Measurements from ENCODE around the gene FRMD8.

GRCh38 chr11:65456418-65456817, 70.0 kb downstream of the FRMD8 start:
- TF ChIP-seq CTCF (IDR thresholded peaks at IDR 0.05 in 8 of 11, conservative IDR thresholded peaks at IDR 0.05 in 3 of 11) = no peak
- no peak for TF ChIP-seq POLR2A (IDR thresholded peaks at IDR 0.05)

Measured in spleen (tissue), 7 donors.